GM18868 (cell line): Measurements from ENCODE around the gene GALNTL6.
"Not testable (repeated sequence)": the region's sequence is repeated elsewhere in the genome, so short reads cannot be mapped to it uniquely, and the experiment has no call there.

Experiments
- ATAC-seq: cut with Tn5 transposase; IDR thresholded peaks from one replicate; pipeline ENCODE4 v1.9.1; 2021; ENCODE audit warnings: mild to moderate bottlenecking, moderate library complexity; ENCODE audit not compliant: unreplicated experiment

Gene GALNTL6

GRCh38 chr4:172897046-172897445 is 1083.8 kb downstream of the GALNTL6 start:
- no peak for ATAC-seq

GRCh38 chr4:172898715-172899114 is 1085.5 kb downstream of the GALNTL6 start:
- ATAC-seq, result no peak

GRCh38 chr4:172899861-172900260 is 1086.7 kb downstream of the GALNTL6 start:
- no peak for ATAC-seq

GRCh38 chr4:172900900-172901299 is 1087.7 kb downstream of the GALNTL6 start:
- no peak for ATAC-seq

GRCh38 chr4:172912468-172912867 is 1099.3 kb downstream of the GALNTL6 start:
- not testable (repeated sequence) for ATAC-seq

GRCh38 chr4:172917403-172917802 is 1104.2 kb downstream of the GALNTL6 start:
- not testable (repeated sequence) for ATAC-seq

- no peak for ATAC-seq
Observed at GRCh38 chr4:172919269-172919668, 1106.1 kb downstream of the GALNTL6 start.

- no peak for ATAC-seq
Observed at GRCh38 chr4:172927096-172927814, 1114.1 kb downstream of the GALNTL6 start.

GRCh38 chr4:172928347-172928746 is 1115.1 kb downstream of the GALNTL6 start:
- ATAC-seq, result no peak

- no peak for ATAC-seq
Observed at GRCh38 chr4:172938072-172938829, 1125.0 kb downstream of the GALNTL6 start.

- no peak for ATAC-seq
Observed at GRCh38 chr4:172938870-172939269, 1125.7 kb downstream of the GALNTL6 start.

GRCh38 chr4:172942840-172943239 is 1129.6 kb downstream of the GALNTL6 start:
- no peak for ATAC-seq

GRCh38 chr4:172945611-172946010 is 1132.4 kb downstream of the GALNTL6 start:
- no peak for ATAC-seq

- ATAC-seq, result no peak
Observed at GRCh38 chr4:172946503-172946902, 1133.3 kb downstream of the GALNTL6 start.

- no peak for ATAC-seq
Observed at GRCh38 chr4:172947594-172947993, 1134.4 kb downstream of the GALNTL6 start.

- no peak for ATAC-seq
Observed at GRCh38 chr4:172950990-172951389, 1137.8 kb downstream of the GALNTL6 start.

- no peak for ATAC-seq
Observed at GRCh38 chr4:172951679-172952451, 1138.7 kb downstream of the GALNTL6 start.

GRCh38 chr4:172953896-172954568 is 1140.8 kb downstream of the GALNTL6 start:
- ATAC-seq, result no peak

- not testable (repeated sequence) for ATAC-seq
Observed at GRCh38 chr4:172956340-172956739, 1143.1 kb downstream of the GALNTL6 start.

GRCh38 chr4:172957216-172957615 is 1144.0 kb downstream of the GALNTL6 start:
- ATAC-seq, result no peak
